ENCODE results near the gene CCDC88B. TPM values are rescaled to one million over a fixed set of nuclear protein-coding genes. Genes with fewer than 3 reads are reported as not detected.

The CCDC88B gene
- total and polyA plus RNA-seq, 7 donors, result 2.6 to 157 (median 8.6) TPM

DNA sequence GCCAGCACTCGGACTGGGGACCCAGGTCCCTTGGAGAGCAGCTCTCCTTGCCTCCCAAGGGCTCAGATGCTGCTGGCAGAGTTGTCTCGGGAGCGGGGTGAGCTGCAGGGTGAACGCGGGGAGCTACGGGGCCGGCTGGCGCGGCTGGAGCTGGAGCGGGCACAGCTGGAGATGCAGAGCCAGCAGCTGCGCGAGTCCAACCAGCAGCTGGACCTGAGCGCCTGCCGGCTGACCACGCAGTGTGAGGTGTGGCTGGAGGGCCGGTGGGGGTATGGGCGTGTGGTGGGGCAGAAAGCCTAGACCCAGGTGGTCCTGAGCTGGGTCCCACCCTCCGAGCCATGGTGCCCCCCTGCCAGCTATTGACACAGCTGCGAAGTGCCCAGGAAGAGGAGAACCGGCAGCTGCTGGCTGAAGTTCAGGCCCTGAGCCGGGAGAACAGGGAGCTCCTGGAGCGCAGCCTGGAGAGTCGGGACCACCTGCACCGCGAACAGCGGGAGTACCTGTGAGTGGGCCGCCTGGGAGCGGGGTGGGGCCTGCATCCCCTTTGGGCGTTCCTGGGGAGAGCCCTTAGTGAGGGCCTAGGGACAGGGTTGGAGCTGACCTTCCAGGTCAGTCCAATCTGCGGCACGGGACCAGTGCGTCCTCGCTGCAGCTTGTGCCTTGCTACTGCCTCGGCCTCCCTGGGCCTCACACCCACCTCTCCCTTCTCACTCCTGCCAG, 13.2 kb downstream of the CCDC88B start:
- no peak for DNase-seq
- peaks cover 0 to 23% (median 18%) of the 10 kb centered on the region in 4 donors for H3K4me1 ChIP-seq
- H3K36me3 ChIP-seq, result no peaks in the 10 kb centered on the region
- no peaks in the 10 kb centered on the region for H3K9me3 ChIP-seq
- intact Hi-C loops (cut with DNase I), result no loop called here
- 80 to 91% methylated on average over 34 of the region's 34 CpGs for WGBS, 2 donors
- no peaks in the 10 kb centered on the region for H3K27me3 ChIP-seq
- no peak overlapping the region for H3K4me3 ChIP-seq
- TF ChIP-seq, protein P1, sequence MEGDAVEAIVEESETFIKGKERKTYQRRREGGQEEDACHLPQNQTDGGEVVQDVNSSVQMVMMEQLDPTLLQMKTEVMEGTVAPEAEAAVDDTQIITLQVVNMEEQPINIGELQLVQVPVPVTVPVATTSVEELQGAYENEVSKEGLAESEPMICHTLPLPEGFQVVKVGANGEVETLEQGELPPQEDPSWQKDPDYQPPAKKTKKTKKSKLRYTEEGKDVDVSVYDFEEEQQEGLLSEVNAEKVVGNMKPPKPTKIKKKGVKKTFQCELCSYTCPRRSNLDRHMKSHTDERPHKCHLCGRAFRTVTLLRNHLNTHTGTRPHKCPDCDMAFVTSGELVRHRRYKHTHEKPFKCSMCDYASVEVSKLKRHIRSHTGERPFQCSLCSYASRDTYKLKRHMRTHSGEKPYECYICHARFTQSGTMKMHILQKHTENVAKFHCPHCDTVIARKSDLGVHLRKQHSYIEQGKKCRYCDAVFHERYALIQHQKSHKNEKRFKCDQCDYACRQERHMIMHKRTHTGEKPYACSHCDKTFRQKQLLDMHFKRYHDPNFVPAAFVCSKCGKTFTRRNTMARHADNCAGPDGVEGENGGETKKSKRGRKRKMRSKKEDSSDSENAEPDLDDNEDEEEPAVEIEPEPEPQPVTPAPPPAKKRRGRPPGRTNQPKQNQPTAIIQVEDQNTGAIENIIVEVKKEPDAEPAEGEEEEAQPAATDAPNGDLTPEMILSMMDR (IDR thresholded peaks at IDR 0.05), result no peak
- TF ChIP-seq EP300 (IDR thresholded peaks at IDR 0.05) (no peak), POLR2A (IDR thresholded peaks at IDR 0.05) (no peak), POLR2AphosphoS5 (IDR thresholded peaks at IDR 0.05) (no peak)
- H3K27ac ChIP-seq, result no peak overlapping the region

DNA sequence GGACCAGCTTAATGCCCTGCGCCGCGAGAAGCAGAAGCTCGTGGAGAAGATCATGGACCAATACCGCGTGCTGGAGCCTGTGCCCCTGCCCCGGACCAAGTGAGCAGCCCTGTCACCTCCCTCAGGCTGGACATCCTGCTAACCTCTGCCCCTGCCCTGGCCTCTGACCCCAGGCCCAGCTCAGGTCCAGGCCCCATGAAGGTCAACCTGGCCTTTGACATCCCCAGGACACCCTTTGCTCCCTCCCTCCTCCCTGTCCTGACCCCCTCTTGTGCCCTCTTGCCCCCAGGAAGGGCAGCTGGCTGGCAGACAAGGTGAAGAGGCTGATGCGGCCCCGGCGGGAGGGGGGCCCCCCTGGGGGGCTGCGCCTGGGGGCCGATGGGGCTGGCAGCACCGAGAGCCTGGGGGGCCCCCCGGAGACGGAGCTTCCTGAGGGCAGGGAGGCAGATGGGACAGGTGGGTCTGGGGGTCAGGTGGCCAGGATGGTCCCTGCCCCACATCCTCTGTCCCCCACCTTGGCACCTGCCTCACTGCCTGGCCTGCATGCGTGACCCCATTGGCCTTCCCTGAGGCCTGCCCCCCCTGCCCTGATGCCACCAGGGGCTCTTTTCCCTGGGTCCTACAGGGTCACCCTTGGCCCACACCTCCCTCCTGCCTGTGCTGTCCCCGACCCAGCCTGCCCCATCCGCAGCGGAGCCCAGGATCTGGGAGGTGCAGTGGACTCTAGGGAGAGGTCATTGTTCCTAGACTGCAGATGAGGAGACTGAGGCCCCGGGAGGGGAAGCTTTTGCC, 13.9 kb downstream of the CCDC88B start:
- H3K27me3 ChIP-seq, result no peaks in the 10 kb centered on the region
- no peak overlapping the region for H3K27ac ChIP-seq
- H3K36me3 ChIP-seq, result no peaks in the 10 kb centered on the region
- WGBS, 2 donors, result 82 to 89% methylated on average over 20 of the region's 20 CpGs
- H3K4me1 ChIP-seq, result peaks cover 0 to 30% (median 24%) of the 10 kb centered on the region in 4 donors
- H3K4me3 ChIP-seq, result no peak overlapping the region
- TF ChIP-seq POLR2A (IDR thresholded peaks at IDR 0.05), result no peak
- no peak for TF ChIP-seq POLR2AphosphoS5 (IDR thresholded peaks at IDR 0.05)
- no peak for TF ChIP-seq EP300 (IDR thresholded peaks at IDR 0.05)
- TF ChIP-seq, protein P1 (IDR thresholded peaks at IDR 0.05), result no peak
- H3K9me3 ChIP-seq, result no peaks in the 10 kb centered on the region
- intact Hi-C loops (cut with DNase I), result no loop called here
- no peak for DNase-seq

DNA sequence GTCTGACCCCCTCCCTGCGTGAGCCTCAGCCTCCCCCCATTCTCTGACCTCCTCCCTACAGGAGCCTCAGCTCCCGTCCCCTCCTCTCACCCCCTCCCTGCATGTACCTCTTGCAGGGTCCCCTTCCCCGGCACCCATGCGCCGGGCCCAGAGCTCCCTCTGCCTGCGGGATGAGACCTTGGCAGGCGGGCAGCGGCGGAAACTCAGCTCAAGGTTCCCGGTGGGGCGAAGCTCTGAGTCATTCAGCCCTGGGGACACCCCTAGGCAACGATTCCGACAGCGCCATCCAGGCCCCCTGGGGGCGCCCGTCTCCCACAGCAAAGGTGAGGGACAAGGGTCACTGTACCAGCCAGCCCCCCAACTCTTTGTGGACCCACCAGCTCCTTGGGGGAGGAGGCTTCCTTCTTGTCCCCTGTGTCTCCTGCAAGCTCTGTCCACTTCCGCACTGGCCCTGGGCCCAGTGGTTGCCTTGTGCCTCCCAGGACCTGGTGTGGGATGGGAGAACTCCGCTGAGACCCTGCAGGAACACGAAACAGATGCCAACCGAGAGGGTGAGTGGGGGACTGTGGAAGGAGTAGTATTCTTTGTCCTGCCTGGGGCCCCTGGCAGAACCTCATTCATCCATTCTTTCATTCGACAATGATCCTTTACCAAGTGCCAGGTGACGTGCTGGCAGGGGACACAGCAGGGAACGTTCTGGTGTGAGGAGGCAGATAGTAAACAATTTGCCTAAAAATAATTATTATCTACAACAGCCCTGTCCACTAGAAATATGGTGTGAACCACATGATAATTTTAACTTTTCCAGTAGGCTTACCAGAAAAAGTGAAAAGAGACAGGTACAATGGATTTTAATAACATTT, 15.3 kb downstream of the CCDC88B start:
- Histone ChIP-seq H3K4me1 (peaks cover 0 to 41% (median 35%) of the 10 kb centered on the region in 4 donors), H3K36me3 (no peaks in the 10 kb centered on the region), H3K4me3 (peak overlapping the region in 3 of 4 donors; percentile 5 to 32 (median 28)), H3K9me3 (no peaks in the 10 kb centered on the region), H3K27me3 (no peaks in the 10 kb centered on the region), H3K27ac (peak overlapping the region in 3 of 4 donors; percentile 17 to 62 (median 56))
- no peak for TF ChIP-seq POLR2AphosphoS5 (IDR thresholded peaks at IDR 0.05)
- TF ChIP-seq, protein P1 (IDR thresholded peaks at IDR 0.05), result peak; percentile 47 to 69 (median 65)
- DNase-seq, result peak; percentile 89
- intact Hi-C loops (cut with DNase I), result loop anchor here (1.0 kb wide), 1 partner anchor 37 kb away; the partner anchor contains the start of gene PRDX5
- 14 to 28% methylated on average over 23 of the region's 23 CpGs for WGBS, 2 donors

DNA sequence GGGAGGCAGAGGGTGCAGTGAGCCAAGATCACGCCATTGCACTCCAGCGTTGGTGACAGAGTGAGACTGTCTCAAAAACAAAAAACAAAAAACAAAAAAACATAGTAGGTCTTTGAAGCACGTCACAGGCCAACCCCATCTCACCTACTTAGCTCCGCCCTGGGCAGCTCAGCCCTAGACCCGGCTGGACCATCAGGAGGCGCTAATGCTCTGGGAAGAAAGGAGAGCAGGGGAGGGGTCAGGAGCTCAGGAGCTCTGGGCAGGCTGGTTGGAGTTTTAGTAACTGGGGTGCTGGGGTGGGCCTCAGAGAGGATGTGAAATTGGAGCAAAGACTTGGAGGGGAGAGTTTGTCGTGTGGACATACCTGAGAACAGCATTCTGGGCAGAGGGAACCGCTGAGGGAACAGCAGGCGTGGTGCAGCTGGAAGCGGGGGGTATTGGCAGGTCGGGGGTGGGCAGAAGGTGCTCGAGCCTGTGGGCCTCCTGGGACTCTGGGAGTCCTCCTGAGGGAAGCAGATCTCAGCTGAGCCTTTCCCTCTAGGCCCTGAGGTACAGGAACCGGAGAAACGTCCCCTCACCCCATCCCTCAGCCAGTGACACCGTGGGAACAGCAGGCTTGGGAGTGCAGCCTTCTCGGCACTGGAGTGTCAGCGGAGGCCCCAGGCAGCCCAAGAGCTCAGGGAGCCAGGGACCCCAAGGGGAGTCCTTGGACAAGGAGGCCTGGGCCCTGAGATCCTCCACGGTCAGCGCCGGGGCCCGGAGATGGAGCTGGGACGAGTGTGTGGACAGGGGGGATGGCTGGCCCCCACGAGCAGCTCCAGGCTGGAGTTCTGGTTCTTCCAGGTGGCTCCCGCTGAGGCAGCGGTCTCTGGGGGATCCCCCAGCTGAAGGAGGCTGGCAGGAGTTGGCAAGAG, 16.8 kb downstream of the CCDC88B start:
- Histone ChIP-seq H3K9me3 (no peaks in the 10 kb centered on the region), H3K27ac (no peak overlapping the region), H3K27me3 (no peaks in the 10 kb centered on the region), H3K36me3 (peaks cover 0 to 10% (median 7%) of the 10 kb centered on the region in 4 donors), H3K4me1 (peaks cover 0 to 45% (median 38%) of the 10 kb centered on the region in 4 donors), H3K4me3 (no peak overlapping the region)
- 85 to 89% methylated on average over 25 of the region's 25 CpGs for WGBS, 2 donors
- TF ChIP-seq, protein P1 (IDR thresholded peaks at IDR 0.05), result peak in 1 of 4 experiments; percentile 9
- TF ChIP-seq POLR2AphosphoS5 (IDR thresholded peaks at IDR 0.05) (no peak), EP300 (IDR thresholded peaks at IDR 0.05) (no peak)
- no peak for DNase-seq
- intact Hi-C loops (cut with DNase I), result no loop called here
